HG02970 (cell line): ENCODE data around the gene C5orf58.

Experiments
- ATAC-seq: cut with Tn5 transposase; IDR thresholded peaks from one replicate; pipeline ENCODE4 v1.9.1; 2021; ENCODE audit warnings: mild to moderate bottlenecking, moderate library complexity, moderate number of reproducible peaks; ENCODE audit not compliant: unreplicated experiment, low FRiP score

The C5orf58 gene

GRCh38 chr5:170278611-170279458 is 46.0 kb downstream of the C5orf58 start:
- ATAC-seq: peak; percentile 90

DNA sequence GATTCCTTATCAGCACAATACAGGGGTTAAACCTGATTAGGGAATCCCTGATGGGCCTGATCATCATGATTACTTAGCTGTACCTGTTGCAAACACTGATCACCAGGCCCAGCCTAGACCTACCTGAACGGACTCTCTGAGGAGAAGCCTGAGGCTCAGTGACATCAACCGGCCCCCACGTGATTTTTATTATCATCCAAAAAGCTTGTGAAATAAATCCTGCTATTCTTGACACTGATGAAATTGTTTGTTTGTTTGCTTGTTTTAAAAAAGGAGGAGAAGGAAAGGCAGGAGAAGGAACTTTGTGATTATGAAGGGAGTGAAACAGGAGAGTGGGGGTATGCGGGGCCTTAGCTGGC is 46.7 kb downstream of the C5orf58 start:
- ATAC-seq: no peak

- ATAC-seq: no peak
Measured at GRCh38 chr5:170280011-170280493, 47.3 kb downstream of the C5orf58 start.

DNA sequence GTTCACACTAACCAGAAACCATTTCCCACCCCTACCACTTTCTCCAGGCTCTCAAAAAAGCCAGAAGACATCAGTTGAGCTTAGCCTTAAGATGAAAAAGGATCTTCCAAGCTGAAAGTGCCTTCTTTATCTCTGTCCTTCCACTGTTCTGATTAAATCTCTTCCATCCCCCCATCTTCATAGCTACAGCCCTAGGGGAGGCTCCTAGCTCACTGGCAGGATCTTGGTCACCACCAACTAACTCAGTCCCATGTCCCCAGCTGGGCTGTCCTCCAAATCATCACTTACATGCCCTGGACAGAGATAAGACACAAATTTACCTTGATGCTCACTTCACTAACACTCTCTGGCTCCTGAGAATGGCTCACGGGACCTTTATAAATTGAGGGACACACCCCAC is 50.5 kb downstream of the C5orf58 start:
- ATAC-seq: no peak

DNA sequence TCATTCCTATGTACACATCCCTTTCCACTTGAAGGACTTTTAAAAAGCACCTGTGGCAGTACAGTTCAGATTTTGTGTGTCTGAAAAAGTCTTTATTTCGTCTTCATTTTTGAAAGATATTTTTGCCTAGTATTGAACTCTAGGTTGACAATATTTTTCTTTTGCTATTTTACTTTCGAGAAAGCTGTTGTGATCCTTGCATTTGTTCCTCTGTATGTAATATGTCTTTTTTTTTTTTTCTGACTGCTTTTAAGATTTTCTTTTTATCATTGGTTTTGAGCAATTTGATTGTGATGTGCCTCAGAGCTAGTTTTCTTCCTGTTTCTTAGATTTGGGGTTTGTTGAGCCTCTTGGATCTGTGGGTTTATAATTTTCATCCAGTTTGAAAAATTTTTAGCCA is 51.4 kb downstream of the C5orf58 start:
- no peak for ATAC-seq

DNA sequence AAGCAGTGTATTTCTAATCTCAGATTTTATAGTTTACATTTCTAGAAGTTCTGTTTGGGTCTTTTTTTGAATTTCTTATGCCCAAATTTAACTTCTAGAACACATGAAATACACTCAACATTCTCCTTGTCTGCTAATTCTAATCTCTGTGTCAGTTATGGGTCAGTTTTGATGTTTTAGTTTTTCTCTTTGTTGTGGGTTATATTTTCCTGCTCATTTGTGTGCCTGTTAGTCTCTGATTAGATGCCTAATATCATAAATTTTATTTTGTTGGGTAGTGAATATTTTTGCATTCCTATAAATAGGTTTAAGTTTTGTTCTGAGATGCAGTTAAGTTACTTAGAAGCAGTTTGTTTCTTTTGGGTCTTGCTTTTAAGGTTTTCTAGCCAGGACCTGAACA is 52.4 kb downstream of the C5orf58 start:
- no peak for ATAC-seq

GRCh38 chr5:170286386-170286925 is 53.7 kb downstream of the C5orf58 start:
- ATAC-seq: no peak

GRCh38 chr5:170287532-170287931 is 54.7 kb downstream of the C5orf58 start:
- no peak for ATAC-seq

GRCh38 chr5:170288151-170288550 is 55.4 kb downstream of the C5orf58 start:
- no peak for ATAC-seq

GRCh38 chr5:170288551-170288950 is 55.8 kb downstream of the C5orf58 start:
- no peak for ATAC-seq

DNA sequence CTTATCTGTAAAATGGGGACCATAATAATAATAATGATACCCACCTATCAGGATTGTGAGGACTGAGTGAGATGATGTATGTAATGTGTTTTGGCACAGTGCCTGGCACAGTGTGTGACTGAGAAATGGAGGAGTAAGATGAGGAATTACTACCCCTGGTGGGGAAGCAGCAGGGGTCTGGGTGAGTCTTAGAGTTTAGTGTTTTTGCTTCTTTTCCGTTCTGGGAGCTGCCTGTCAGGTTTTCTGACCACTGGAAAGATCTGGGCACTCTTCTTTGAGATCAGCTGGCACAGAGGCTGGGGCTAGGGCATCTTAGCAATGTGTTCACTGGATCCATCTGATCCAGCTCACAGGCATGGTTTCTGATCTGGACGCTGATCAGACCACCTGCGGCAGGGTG is 56.3 kb downstream of the C5orf58 start:
- ATAC-seq: no peak

GRCh38 chr5:170289764-170290163 is 57.0 kb downstream of the C5orf58 start:
- no peak for ATAC-seq

GRCh38 chr5:170290498-170290897 is 57.7 kb downstream of the C5orf58 start:
- ATAC-seq: no peak

DNA sequence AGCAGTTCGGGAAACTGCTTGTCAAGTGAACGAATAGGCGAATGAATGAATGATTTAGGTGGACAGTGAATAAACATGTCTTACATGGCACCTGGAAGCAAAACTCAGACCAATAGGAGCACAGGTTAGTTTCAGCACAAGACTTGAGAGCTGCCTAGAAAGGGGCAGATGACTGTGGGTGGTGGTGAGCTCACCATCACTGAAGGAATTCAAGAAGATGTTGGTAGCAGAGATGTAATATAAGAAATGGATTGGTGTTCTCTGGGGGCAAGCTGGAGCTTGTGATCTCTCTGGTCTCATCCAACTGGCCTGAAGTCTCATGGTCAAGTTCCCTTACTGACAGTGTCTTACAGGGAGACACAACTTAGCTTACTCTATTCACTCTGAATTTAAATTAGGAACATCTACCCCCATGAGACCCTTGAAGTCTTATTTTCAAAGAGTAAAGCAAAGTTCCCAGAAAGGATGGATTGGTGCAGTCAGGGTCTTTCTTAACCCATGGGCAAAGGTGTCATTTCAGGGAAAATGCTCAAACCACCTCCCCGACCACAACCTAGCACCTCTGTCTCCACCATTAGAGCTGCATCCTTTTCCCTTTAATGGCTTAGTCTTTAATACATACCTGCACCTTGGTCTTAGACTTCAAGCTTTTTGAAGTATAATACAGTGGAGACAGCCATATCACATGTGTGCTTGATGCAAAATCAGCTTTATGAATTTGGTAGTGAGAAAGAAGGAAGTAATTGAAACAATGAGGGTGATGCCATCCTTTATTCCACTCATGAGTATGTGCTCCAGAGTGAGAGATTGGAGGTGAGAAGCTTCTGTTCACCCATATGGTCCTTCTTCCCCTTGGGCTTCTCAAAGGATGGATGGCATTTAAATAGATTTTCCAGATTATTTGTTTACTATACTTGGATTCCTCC is 59.7 kb downstream of the C5orf58 start:
- no peak for ATAC-seq

- ATAC-seq: peak; percentile 68
Measured at GRCh38 chr5:170293273-170293672, 60.5 kb downstream of the C5orf58 start.

DNA sequence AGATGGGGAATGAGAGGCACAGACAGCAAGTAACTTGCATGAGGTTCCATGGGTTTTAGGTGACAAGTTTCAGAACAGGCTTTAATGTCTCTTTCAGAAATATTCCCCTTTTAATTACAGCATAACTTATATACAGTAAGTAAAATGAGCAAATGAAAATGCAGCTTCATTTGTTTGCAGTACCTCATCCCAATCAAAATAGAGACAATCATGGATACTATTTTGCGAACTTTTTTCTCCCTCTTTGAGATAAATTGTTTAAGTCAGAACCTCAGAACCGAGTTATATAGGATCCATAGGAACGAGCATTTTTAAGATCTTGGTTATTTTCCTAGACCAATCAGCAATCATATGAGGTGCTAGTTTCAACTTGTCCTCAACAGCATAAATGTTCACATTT is 61.3 kb downstream of the C5orf58 start:
- no peak for ATAC-seq

DNA sequence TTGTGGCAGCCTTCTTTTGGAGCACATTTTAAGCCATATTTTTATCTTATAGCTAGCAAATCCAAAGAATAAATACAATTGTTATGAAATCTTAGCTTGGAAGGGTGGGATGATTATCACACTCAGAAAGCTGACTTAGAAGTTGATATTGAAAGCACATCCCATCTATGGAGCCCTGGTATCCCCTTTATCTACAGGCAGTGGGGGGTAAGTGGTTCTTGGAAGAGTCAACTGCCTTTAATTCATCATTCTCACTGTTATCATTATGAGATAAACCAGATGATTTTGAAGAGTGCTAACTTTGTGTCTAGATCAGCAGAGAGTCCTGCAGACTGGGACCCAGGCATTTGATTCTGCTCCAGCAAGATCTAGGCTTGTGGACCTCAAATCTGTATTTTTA is 61.8 kb downstream of the C5orf58 start:
- no peak for ATAC-seq
